GM12878 (cell line): ENCODE results near the gene TET1. TPM values are rescaled to one million over a fixed set of nuclear protein-coding genes. Genes with fewer than 3 reads are reported as not detected.

ENCODE experiments used
- ATAC-seq: fragments of 200-7000 bp; cut with Tn5 transposase; 3 replicates; pipeline ENCODE4 v1.9.1; 2020; ENCODE audit warnings: mild to moderate bottlenecking, moderate library complexity
- BruUV-seq: library from RNA; stranded (reverse); fragments of 400-500 nt; replicated peaks from 2 replicates; lab custom pipeline; 2021; lab: Mats Ljungman, UMichigan
- CTCF ChIA-PET: fragments of 300-600 bp; sonication (Branson Sonifier 250); formaldehyde crosslinking; extraction: SDS; loops from one replicate; lab custom pipeline; 2021; ENCODE audit warnings: inconsistent platforms; lab: Yijun Ruan, JAX
- POLR2A ChIA-PET: fragments of 350-600 bp; formaldehyde crosslinking; extraction: SDS; loops from one replicate; lab custom pipeline; 2021; ENCODE audit warnings: inconsistent platforms; lab: Charles Lee
- RAD21 ChIA-PET: fragments of 300-600 bp; sonication (Branson Sonifier 250); formaldehyde crosslinking; loops from one replicate; lab custom pipeline; 2023; ENCODE audit warnings: antibody characterized with exemption; ENCODE audit not compliant: unreplicated experiment; lab: Charles Lee
- SMC1A ChIA-PET: fragments of 300-600 bp; sonication (Branson Sonifier 250); formaldehyde crosslinking; loops from one replicate; lab custom pipeline; 2023; ENCODE audit not compliant: unreplicated experiment, uncharacterized antibody; lab: Charles Lee
- DNase-seq: peaks from one replicate; pipeline ENCODE4 v3.0.0-alpha.2; 2011; ENCODE audit warnings: low read depth, low spot score
- FAIRE-seq: peaks from 3 replicates; lab custom pipeline; 2011; peaks lifted over from hg19 to GRCh38; lab: Jason Lieb, UNC
- H2AFZ ChIP-seq: 2 replicates; pipeline ENCODE4 v1.6.0; 2011; ENCODE audit warnings: low read depth, low read length, control low read depth; ENCODE audit not compliant: control insufficient read depth
- H3K27ac ChIP-seq: 2 replicates; pipeline ENCODE4 v1.5.1; 2011; ENCODE audit warnings: control low read depth; ENCODE audit not compliant: control insufficient read depth, insufficient read depth
- H3K27me3 ChIP-seq, 2 experiments: replicated peaks in 1 of 2; 2 replicates each; pipeline versions ENCODE4 v1.6.0 to v1.6.1; 2011; ENCODE audit warnings: low read length in 1 of 2; ENCODE audit not compliant: control insufficient read depth in 2 of 2, insufficient read depth in 2 of 2
- H3K36me3 ChIP-seq, 2 experiments: 2 replicates each; pipeline ENCODE4 v1.5.1; 2011; ENCODE audit warnings: low read length in 1 of 2; ENCODE audit not compliant: control insufficient read depth in 2 of 2, insufficient read depth in 2 of 2
- H3K4me1 ChIP-seq: 2 replicates; pipeline ENCODE4 v1.6.1; 2011; ENCODE audit warnings: mild to moderate bottlenecking, low read length, moderate library complexity, mixed read lengths; ENCODE audit not compliant: control insufficient read depth, insufficient read depth
- H3K4me2 ChIP-seq: 2 replicates; pipeline ENCODE4 v1.6.0; 2011; ENCODE audit warnings: control low read depth; ENCODE audit not compliant: control insufficient read depth, insufficient read depth
- H3K4me3 ChIP-seq: fragments of 200-600 bp; sonication (generic); 2 replicates; pipeline ENCODE4 v1.5.1; 2016
- H3K79me2 ChIP-seq: 2 replicates; pipeline ENCODE4 v1.6.0; 2011; ENCODE audit warnings: low read length; ENCODE audit not compliant: control insufficient read depth, insufficient read depth
- H3K9ac ChIP-seq: 2 replicates; pipeline ENCODE4 v1.8.0; 2011; ENCODE audit warnings: low read length, control low read depth, mixed read lengths; ENCODE audit not compliant: control insufficient read depth, insufficient read depth
- H3K9me3 ChIP-seq: replicated peaks from 3 replicates; pipeline ENCODE4 v1.5.1; 2011; ENCODE audit warnings: mild to moderate bottlenecking, low read length; ENCODE audit not compliant: control insufficient read depth, insufficient read depth
- H4K20me1 ChIP-seq: 2 replicates; pipeline ENCODE4 v1.6.0; 2011; ENCODE audit not compliant: control insufficient read depth, insufficient read depth
- BMI1 ChIP-seq: fragments of 450-650 bp; IDR thresholded peaks from 2 replicates; pipeline ENCODE4 v1.6.1; 2016; ENCODE audit warnings: mild to moderate bottlenecking, moderate library complexity, borderline replicate concordance
- CUX1 ChIP-seq: IDR thresholded peaks from 2 replicates; pipeline ENCODE4 v1.6.1; 2012; ENCODE audit warnings: improper control_type of control experiment, low read depth, low read length; ENCODE audit not compliant: insufficient replicate concordance
- FOXM1 ChIP-seq: IDR thresholded peaks from 2 replicates; pipeline ENCODE4 v1.6.1; 2012; ENCODE audit warnings: low read depth, mild to moderate bottlenecking, inconsistent platforms, low read length, moderate library complexity
- PBX3 ChIP-seq: IDR thresholded peaks from 2 replicates; pipeline ENCODE4 v1.6.1; 2011; ENCODE audit warnings: mild to moderate bottlenecking, low read depth, low read length, moderate library complexity; ENCODE audit not compliant: insufficient replicate concordance
- RAD21 ChIP-seq: IDR thresholded peaks from 2 replicates; pipeline ENCODE4 v1.6.1; 2011; ENCODE audit warnings: mild to moderate bottlenecking, low read depth, low read length, moderate library complexity; ENCODE audit not compliant: insufficient read depth
- WGBS: methylation state at CpG from one replicate; pipeline ENCODE4 v1.1.6; 2016; ENCODE audit warnings: low lambda C conversion rate; ENCODE audit not compliant: insufficient replicate concordance, insufficient coverage; ENCODE audit errors: missing lambda C conversion rate; 5-methylcytosine and 5-hydroxymethylcytosine counted together
- in situ Hi-C: fragments of 300-500 bp; cut with MboI; formaldehyde crosslinking; loops from 9 replicates; pipeline ENCODE4 v1.14.3; 2018; ENCODE audit warnings: mixed read lengths
- intact Hi-C: fragments of 100-400 bp; cut with micrococcal nuclease; formaldehyde crosslinking; loops from one replicate; pipeline ENCODE4 v1.14.2; 2022; ENCODE audit not compliant: unreplicated experiment
- polyA plus RNA-seq, 11 experiments: library from polyadenylated mRNA; depleted of rRNA in 4 of 11; unstranded in 6 of 11; stranded (reverse) in 5 of 11; fragments of >200 nt; fragmentation: Nextera tagmentation in 4 of 11; fragmentation: Illumina TruSeq in 1 of 11; extraction: Ambion mirVana in 4 of 11; extraction: Trizol in 1 of 11; gene quantifications; 1 replicate in 1 of 11; 2 replicates in 10 of 11; pipeline versions ENCODE4 v1.2.1 to v1.2.3, GENCODE V29; 2011 to 2016; ENCODE audit warnings: inconsistent platforms in 2 of 11, missing spikeins in 2 of 11, low read depth in 1 of 11
- total RNA-seq, 4 experiments: library from RNA; depleted of rRNA in 3 of 4; stranded (reverse); fragments of >200 nt in 3 of 4; fragmentation: Illumina TruSeq in 1 of 4; extraction: Trizol in 1 of 4; gene quantifications; 2 replicates each; pipeline versions ENCODE4 v1.2.1 to v1.2.3, GENCODE V29; 2013 to 2021
- TF ChIP-seq, protein P1 (sequence below): fragments of 450-650 bp; IDR thresholded peaks from 2 replicates; pipeline ENCODE4 v1.6.1; 2016; ENCODE audit warnings: mild to moderate bottlenecking, moderate library complexity, borderline replicate concordance
- TF ChIP-seq, protein P2 (sequence below): IDR thresholded peaks from 2 replicates; pipeline ENCODE4 v1.6.1; 2011; ENCODE audit warnings: borderline replicate concordance, low read depth, mild to moderate bottlenecking, moderate library complexity, mixed read lengths, low read length; ENCODE audit not compliant: insufficient read depth; ENCODE audit errors: extremely low read length
- TF ChIP-seq, protein P3 (sequence below): fragments of 450-650 bp; IDR thresholded peaks from 2 replicates; pipeline ENCODE4 v1.6.1; 2017; ENCODE audit warnings: antibody characterized with exemption, mild to moderate bottlenecking, moderate library complexity

The TET1 gene
- total and polyA plus RNA-seq, 10 of the 15 experiments (the other 5 are each of a cell fraction or from before 2014, with no cell fraction given), result 0.22 to 1.4 (median 0.60) TPM

DNA sequence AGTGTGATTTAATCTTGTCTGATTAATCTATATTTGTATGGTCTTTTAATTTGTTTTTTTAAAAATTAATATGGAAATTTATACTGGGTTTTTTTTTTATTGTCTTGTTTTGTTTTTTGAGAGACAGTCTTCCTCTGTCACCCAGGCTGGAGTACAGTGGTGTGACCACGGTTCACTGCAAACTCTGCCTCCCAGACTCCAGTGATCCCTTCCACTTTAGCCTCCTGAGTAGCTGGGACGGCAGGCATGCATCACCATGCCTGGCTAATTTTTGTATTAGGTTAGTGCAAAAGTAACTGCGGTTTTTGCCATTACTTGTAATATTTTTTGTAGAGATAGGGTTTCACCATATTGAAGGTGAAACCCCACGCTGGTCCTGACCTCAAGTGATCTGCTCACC, 73.1 kb downstream of the TET1 start:
- POLR2A ChIA-PET, result interaction anchor here (0.7 kb wide), 1 partner anchor 11 kb away, joined by 5 read pairs; no protein-coding TSS in a partner anchor
- SMC1A ChIA-PET, result interaction anchor here (0.5 kb wide), 1 partner anchor 42 kb away, joined by 3 read pairs; no protein-coding TSS in a partner anchor
- CTCF ChIA-PET, result no interaction called here
- FAIRE-seq (no peak), DNase-seq (no peak), ATAC-seq (no peak)
- intact Hi-C loops, result no loop called here
- in situ Hi-C loops, result no loop called here
- no peak overlapping the region for H3K9ac ChIP-seq
- no peak overlapping the region for H2AFZ ChIP-seq
- no TSS peak for BruUV-seq
- H3K27me3 ChIP-seq, result no peaks in the 10 kb centered on the region
- H3K79me2 ChIP-seq, result no peaks in the 10 kb centered on the region
- no peak overlapping the region for H3K27ac ChIP-seq
- no peaks in the 10 kb centered on the region for H3K36me3 ChIP-seq
- no peak overlapping the region for H3K4me3 ChIP-seq
- RAD21 ChIA-PET, result no interaction called here
- no peak overlapping the region for H3K4me2 ChIP-seq
- H4K20me1 ChIP-seq, result no peaks in the 10 kb centered on the region
- no peaks in the 10 kb centered on the region for H3K4me1 ChIP-seq
- WGBS, result 70% methylated on average over 4 of the region's 4 CpGs
- no peaks in the 10 kb centered on the region for H3K9me3 ChIP-seq
- TF ChIP-seq, protein P1, sequence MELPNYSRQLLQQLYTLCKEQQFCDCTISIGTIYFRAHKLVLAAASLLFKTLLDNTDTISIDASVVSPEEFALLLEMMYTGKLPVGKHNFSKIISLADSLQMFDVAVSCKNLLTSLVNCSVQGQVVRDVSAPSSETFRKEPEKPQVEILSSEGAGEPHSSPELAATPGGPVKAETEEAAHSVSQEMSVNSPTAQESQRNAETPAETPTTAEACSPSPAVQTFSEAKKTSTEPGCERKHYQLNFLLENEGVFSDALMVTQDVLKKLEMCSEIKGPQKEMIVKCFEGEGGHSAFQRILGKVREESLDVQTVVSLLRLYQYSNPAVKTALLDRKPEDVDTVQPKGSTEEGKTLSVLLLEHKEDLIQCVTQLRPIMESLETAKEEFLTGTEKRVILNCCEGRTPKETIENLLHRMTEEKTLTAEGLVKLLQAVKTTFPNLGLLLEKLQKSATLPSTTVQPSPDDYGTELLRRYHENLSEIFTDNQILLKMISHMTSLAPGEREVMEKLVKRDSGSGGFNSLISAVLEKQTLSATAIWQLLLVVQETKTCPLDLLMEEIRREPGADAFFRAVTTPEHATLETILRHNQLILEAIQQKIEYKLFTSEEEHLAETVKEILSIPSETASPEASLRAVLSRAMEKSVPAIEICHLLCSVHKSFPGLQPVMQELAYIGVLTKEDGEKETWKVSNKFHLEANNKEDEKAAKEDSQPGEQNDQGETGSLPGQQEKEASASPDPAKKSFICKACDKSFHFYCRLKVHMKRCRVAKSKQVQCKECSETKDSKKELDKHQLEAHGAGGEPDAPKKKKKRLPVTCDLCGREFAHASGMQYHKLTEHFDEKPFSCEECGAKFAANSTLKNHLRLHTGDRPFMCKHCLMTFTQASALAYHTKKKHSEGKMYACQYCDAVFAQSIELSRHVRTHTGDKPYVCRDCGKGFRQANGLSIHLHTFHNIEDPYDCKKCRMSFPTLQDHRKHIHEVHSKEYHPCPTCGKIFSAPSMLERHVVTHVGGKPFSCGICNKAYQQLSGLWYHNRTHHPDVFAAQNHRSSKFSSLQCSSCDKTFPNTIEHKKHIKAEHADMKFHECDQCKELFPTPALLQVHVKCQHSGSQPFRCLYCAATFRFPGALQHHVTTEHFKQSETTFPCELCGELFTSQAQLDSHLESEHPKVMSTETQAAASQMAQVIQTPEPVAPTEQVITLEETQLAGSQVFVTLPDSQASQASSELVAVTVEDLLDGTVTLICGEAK, result no peak
- TF ChIP-seq, protein P2, sequence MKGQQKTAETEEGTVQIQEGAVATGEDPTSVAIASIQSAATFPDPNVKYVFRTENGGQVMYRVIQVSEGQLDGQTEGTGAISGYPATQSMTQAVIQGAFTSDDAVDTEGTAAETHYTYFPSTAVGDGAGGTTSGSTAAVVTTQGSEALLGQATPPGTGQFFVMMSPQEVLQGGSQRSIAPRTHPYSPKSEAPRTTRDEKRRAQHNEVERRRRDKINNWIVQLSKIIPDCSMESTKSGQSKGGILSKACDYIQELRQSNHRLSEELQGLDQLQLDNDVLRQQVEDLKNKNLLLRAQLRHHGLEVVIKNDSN, result no peak
- TF ChIP-seq FOXM1, result no peak
- no peak for TF ChIP-seq BMI1
- no peak for TF ChIP-seq CUX1
- TF ChIP-seq RAD21, result no peak
- TF ChIP-seq, protein P3, sequence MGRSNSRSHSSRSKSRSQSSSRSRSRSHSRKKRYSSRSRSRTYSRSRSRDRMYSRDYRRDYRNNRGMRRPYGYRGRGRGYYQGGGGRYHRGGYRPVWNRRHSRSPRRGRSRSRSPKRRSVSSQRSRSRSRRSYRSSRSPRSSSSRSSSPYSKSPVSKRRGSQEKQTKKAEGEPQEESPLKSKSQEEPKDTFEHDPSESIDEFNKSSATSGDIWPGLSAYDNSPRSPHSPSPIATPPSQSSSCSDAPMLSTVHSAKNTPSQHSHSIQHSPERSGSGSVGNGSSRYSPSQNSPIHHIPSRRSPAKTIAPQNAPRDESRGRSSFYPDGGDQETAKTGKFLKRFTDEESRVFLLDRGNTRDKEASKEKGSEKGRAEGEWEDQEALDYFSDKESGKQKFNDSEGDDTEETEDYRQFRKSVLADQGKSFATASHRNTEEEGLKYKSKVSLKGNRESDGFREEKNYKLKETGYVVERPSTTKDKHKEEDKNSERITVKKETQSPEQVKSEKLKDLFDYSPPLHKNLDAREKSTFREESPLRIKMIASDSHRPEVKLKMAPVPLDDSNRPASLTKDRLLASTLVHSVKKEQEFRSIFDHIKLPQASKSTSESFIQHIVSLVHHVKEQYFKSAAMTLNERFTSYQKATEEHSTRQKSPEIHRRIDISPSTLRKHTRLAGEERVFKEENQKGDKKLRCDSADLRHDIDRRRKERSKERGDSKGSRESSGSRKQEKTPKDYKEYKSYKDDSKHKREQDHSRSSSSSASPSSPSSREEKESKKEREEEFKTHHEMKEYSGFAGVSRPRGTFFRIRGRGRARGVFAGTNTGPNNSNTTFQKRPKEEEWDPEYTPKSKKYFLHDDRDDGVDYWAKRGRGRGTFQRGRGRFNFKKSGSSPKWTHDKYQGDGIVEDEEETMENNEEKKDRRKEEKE, result no peak
- no peak for TF ChIP-seq PBX3
